WTC11 (cell line): ENCODE results near the gene ZNF625. TPM values are rescaled to one million over a fixed set of nuclear protein-coding genes. Genes with fewer than 3 reads are reported as not detected.
A peak's percentile ranks its signal among the peaks of the same experiment; 100 is the strongest.

Source experiments
- ATAC-seq: fragments of 200-7000 bp; cut with Tn5 transposase; 2 replicates; pipeline ENCODE4 v1.10.0; 2021; ENCODE audit warnings: mild to moderate bottlenecking, moderate library complexity
- CTCF ChIA-PET: fragments of 300-600 bp; sonication (Branson Sonifier 250); formaldehyde crosslinking; loops from one replicate; lab custom pipeline; 2021; ENCODE audit warnings: antibody characterized with exemption; lab: Charles Lee
- POLR2A ChIA-PET: fragments of 350-600 bp; sonication (Branson Sonifier 250); formaldehyde crosslinking; loops from one replicate; lab custom pipeline; 2021; ENCODE audit warnings: antibody characterized with exemption; lab: Charles Lee
- DNase-seq: peaks from one replicate; pipeline ENCODE4 v3.0.0; 2021; ENCODE audit warnings: low spot score
- H3K27ac Mint-ChIP-seq: 2 replicates; pipeline ENCODE4 v1.8.0; 2021; ENCODE audit warnings: mixed read lengths
- H3K27me3 Mint-ChIP-seq: 2 replicates; pipeline ENCODE4 v1.8.0; 2021; ENCODE audit warnings: low read depth, mild to moderate bottlenecking, moderate library complexity, mixed read lengths
- H3K36me3 Mint-ChIP-seq: 2 replicates; pipeline ENCODE4 v1.8.0; 2021; ENCODE audit warnings: mixed read lengths
- H3K4me1 Mint-ChIP-seq: 2 replicates; pipeline ENCODE4 v1.8.0; 2022; ENCODE audit warnings: mixed read lengths
- H3K4me3 Mint-ChIP-seq: 2 replicates; pipeline ENCODE4 v1.8.0; 2021; ENCODE audit warnings: mild to moderate bottlenecking, moderate library complexity, mixed read lengths
- H3K9me3 Mint-ChIP-seq: 2 replicates; pipeline ENCODE4 v1.8.0; 2021; ENCODE audit warnings: mixed read lengths
- CBFB ChIP-seq: sonication (generic); formaldehyde crosslinking; IDR thresholded peaks from 2 replicates; pipeline ENCODE4 v1.8.1; 2022; ENCODE audit warnings: mild to moderate bottlenecking, low read depth, missing genetic modification reagents
- FOXJ3 ChIP-seq: sonication (generic); formaldehyde crosslinking; IDR thresholded peaks from 2 replicates; pipeline ENCODE4 v1.9.0; 2021; ENCODE audit warnings: missing genetic modification reagents, mild to moderate bottlenecking, borderline replicate concordance
- GABPB1 ChIP-seq: sonication (generic); formaldehyde crosslinking; IDR thresholded peaks from 2 replicates; pipeline ENCODE4 v1.8.1; 2023; ENCODE audit warnings: mild to moderate bottlenecking, missing genetic modification reagents
- JAZF1 ChIP-seq: fragments of 250-450 bp; sonication (Bioruptor Pico); IDR thresholded peaks from 2 replicates; pipeline ENCODE4 v1.9.0; 2021; ENCODE audit warnings: moderate library complexity, mild to moderate bottlenecking, inconsistent platforms
- KAT7 ChIP-seq: sonication (generic); formaldehyde crosslinking; IDR thresholded peaks from 2 replicates; pipeline ENCODE4 v1.8.1; 2023; ENCODE audit warnings: missing genetic modification reagents, mild to moderate bottlenecking, borderline replicate concordance
- NFATC4 ChIP-seq: fragments of 250-450 bp; sonication (Bioruptor Pico); IDR thresholded peaks from 2 replicates; pipeline ENCODE4 v1.9.0; 2021; ENCODE audit warnings: mild to moderate bottlenecking
- NFE2L1 ChIP-seq: sonication (generic); formaldehyde crosslinking; IDR thresholded peaks from 2 replicates; pipeline ENCODE4 v1.8.1; 2023; ENCODE audit warnings: missing genetic modification reagents
- SMAD4 ChIP-seq: sonication (generic); formaldehyde crosslinking; IDR thresholded peaks from 2 replicates; pipeline ENCODE4 v1.8.0; 2022; ENCODE audit warnings: mild to moderate bottlenecking, missing genetic modification reagents
- TEAD1 ChIP-seq: sonication (generic); formaldehyde crosslinking; IDR thresholded peaks from 2 replicates; pipeline ENCODE4 v1.8.0; 2022; ENCODE audit warnings: mild to moderate bottlenecking, missing genetic modification reagents
- TP53 ChIP-seq: sonication (generic); formaldehyde crosslinking; IDR thresholded peaks from 2 replicates; pipeline ENCODE4 v1.8.1; 2023; ENCODE audit warnings: mild to moderate bottlenecking, missing genetic modification reagents
- ZNF423 ChIP-seq: fragments of 250-450 bp; sonication (Bioruptor Pico); IDR thresholded peaks from 2 replicates; pipeline ENCODE4 v2.1.2; 2022; ENCODE audit warnings: mild to moderate bottlenecking, moderate library complexity
- total RNA-seq: library from RNA; stranded (reverse); gene quantifications from 3 replicates; pipeline ENCODE4 v1.2.3, GENCODE V29; 2021
- TF ChIP-seq, protein P1 (sequence below): sonication (generic); formaldehyde crosslinking; conservative IDR thresholded peaks from 2 replicates; pipeline ENCODE4 v1.8.1; 2022; ENCODE audit warnings: mild to moderate bottlenecking, missing genetic modification reagents
- TF ChIP-seq, protein P2 (sequence below): fragments of 250-450 bp; sonication (Bioruptor Pico); IDR thresholded peaks from 2 replicates; pipeline ENCODE4 v1.9.0; 2021; ENCODE audit warnings: mild to moderate bottlenecking
- TF ChIP-seq, protein P3 (sequence below): fragments of 250-450 bp; sonication (Bioruptor Pico); conservative IDR thresholded peaks from 2 replicates; pipeline ENCODE4 v1.9.0; 2021; ENCODE audit warnings: mild to moderate bottlenecking
- TF ChIP-seq, protein P4 (sequence below): sonication (generic); formaldehyde crosslinking; IDR thresholded peaks from 2 replicates; pipeline ENCODE4 v1.8.0; 2023; ENCODE audit warnings: missing genetic modification reagents, mild to moderate bottlenecking, borderline replicate concordance
- TF ChIP-seq, protein P5 (sequence below): sonication (generic); formaldehyde crosslinking; IDR thresholded peaks from 2 replicates; pipeline ENCODE4 v1.8.1; 2022; ENCODE audit warnings: low read depth, missing genetic modification reagents, borderline replicate concordance
- TF ChIP-seq, protein P6 (sequence below): sonication (generic); formaldehyde crosslinking; IDR thresholded peaks from 2 replicates; pipeline ENCODE4 v1.8.0; 2023; ENCODE audit warnings: missing genetic modification reagents
- TF ChIP-seq, protein P7 (sequence below): sonication (generic); formaldehyde crosslinking; IDR thresholded peaks from 2 replicates; pipeline ENCODE4 v1.8.0; 2022; ENCODE audit warnings: mild to moderate bottlenecking, missing genetic modification reagents
- TF ChIP-seq, protein P8 (sequence below): sonication (generic); formaldehyde crosslinking; IDR thresholded peaks from 2 replicates; pipeline ENCODE4 v1.8.1; 2023; ENCODE audit warnings: mild to moderate bottlenecking, missing genetic modification reagents, moderate library complexity
- TF ChIP-seq, protein P9 (sequence below): fragments of 250-450 bp; sonication (Bioruptor Pico); IDR thresholded peaks from 2 replicates; pipeline ENCODE4 v1.9.0; 2021; ENCODE audit warnings: moderate library complexity, mild to moderate bottlenecking, inconsistent platforms, borderline replicate concordance

ZNF625 gene
- total RNA-seq, 1 experiment from 2014 or later, result 24.5 TPM

DNA sequence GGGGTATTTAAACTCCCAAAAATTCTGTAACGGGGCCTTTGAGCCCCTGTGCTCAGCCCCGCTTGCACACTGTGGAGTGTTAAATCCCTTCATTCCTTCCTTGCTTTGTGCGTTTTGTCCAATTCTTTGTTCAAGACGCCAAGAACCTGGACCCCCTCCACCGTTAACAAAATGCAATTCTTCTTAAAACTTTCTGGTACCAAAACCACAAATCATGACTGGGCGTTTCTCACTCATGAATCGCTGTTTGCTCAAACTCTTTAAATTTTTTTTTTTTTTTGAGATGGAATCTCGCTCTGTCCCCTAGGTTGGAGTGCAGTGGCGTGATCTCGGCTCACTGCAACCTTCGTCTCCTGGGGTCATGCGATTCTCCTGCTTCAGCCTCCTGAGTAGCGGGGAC is 17.3 kb downstream of the ZNF625 start:
- CTCF ChIA-PET, result interaction anchor here (1.3 to 2.5 kb wide), 13 partner anchors 17 to 341 kb away, joined by 3 to 84 read pairs (median 12); partner anchors contain the start of genes ZNF491, ZNF625, ZNF700 and ZNF763
- DNase-seq (no peak), ATAC-seq (no peak)
- no peaks in the 10 kb centered on the region for H3K27me3 Mint-ChIP-seq
- peaks cover 38% of the 10 kb centered on the region for H3K36me3 Mint-ChIP-seq
- peak overlapping the region; percentile 34; the same call in 1 of the 2 replicates for H3K27ac Mint-ChIP-seq
- TF ChIP-seq, protein P1, sequence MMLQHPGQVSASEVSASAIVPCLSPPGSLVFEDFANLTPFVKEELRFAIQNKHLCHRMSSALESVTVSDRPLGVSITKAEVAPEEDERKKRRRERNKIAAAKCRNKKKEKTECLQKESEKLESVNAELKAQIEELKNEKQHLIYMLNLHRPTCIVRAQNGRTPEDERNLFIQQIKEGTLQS (CRISPR knock-in tag), result no peak
- TF ChIP-seq JAZF1 (CRISPR knock-in tag) (no peak), ZNF423 (no peak), FOXJ3 (CRISPR knock-in tag) (no peak), KAT7 (CRISPR knock-in tag) (no peak)
- TF ChIP-seq, protein P2, sequence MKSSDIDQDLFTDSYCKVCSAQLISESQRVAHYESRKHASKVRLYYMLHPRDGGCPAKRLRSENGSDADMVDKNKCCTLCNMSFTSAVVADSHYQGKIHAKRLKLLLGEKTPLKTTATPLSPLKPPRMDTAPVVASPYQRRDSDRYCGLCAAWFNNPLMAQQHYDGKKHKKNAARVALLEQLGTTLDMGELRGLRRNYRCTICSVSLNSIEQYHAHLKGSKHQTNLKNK, result no peak
- TF ChIP-seq, protein P3, sequence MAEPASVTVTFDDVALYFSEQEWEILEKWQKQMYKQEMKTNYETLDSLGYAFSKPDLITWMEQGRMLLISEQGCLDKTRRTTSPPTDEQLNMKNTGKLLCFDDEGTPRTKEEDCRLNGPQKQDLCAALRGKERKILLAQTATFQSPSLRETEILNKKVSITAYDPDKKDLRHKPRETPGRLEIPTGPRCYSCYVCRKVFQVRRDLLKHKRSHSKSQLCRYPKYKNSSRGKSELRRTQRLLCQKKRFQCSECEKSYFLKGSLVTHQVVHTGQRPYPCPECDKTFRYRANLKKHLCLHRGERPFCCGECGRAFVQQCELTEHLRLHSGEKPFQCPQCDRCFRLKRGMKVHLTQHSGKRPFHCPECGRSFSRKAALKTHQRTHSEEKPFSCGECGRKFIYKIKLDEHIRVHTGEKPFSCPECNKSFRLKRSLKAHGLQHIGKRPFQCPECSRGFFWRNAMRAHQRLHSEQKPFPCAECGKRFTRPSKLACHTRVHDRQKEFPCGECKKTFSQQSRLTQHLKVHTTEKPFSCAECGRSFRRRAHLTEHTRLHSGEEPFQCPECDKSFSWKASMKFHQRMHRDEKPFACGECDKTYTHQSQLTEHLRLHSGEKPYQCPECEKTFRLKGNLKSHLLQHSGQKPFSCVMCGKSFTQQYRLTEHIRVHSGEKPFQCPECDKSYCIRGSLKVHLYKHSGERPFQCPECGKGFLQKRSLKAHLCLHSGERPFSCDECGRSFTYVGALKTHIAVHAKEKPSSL (CRISPR knock-in tag), result no peak
- TF ChIP-seq, protein P4, sequence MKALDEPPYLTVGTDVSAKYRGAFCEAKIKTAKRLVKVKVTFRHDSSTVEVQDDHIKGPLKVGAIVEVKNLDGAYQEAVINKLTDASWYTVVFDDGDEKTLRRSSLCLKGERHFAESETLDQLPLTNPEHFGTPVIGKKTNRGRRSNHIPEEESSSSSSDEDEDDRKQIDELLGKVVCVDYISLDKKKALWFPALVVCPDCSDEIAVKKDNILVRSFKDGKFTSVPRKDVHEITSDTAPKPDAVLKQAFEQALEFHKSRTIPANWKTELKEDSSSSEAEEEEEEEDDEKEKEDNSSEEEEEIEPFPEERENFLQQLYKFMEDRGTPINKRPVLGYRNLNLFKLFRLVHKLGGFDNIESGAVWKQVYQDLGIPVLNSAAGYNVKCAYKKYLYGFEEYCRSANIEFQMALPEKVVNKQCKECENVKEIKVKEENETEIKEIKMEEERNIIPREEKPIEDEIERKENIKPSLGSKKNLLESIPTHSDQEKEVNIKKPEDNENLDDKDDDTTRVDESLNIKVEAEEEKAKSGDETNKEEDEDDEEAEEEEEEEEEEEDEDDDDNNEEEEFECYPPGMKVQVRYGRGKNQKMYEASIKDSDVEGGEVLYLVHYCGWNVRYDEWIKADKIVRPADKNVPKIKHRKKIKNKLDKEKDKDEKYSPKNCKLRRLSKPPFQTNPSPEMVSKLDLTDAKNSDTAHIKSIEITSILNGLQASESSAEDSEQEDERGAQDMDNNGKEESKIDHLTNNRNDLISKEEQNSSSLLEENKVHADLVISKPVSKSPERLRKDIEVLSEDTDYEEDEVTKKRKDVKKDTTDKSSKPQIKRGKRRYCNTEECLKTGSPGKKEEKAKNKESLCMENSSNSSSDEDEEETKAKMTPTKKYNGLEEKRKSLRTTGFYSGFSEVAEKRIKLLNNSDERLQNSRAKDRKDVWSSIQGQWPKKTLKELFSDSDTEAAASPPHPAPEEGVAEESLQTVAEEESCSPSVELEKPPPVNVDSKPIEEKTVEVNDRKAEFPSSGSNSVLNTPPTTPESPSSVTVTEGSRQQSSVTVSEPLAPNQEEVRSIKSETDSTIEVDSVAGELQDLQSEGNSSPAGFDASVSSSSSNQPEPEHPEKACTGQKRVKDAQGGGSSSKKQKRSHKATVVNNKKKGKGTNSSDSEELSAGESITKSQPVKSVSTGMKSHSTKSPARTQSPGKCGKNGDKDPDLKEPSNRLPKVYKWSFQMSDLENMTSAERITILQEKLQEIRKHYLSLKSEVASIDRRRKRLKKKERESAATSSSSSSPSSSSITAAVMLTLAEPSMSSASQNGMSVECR (CRISPR knock-in tag), result no peak
- TF ChIP-seq, protein P5, sequence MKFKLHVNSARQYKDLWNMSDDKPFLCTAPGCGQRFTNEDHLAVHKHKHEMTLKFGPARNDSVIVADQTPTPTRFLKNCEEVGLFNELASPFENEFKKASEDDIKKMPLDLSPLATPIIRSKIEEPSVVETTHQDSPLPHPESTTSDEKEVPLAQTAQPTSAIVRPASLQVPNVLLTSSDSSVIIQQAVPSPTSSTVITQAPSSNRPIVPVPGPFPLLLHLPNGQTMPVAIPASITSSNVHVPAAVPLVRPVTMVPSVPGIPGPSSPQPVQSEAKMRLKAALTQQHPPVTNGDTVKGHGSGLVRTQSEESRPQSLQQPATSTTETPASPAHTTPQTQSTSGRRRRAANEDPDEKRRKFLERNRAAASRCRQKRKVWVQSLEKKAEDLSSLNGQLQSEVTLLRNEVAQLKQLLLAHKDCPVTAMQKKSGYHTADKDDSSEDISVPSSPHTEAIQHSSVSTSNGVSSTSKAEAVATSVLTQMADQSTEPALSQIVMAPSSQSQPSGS, result no peak
- TF ChIP-seq, protein P6, sequence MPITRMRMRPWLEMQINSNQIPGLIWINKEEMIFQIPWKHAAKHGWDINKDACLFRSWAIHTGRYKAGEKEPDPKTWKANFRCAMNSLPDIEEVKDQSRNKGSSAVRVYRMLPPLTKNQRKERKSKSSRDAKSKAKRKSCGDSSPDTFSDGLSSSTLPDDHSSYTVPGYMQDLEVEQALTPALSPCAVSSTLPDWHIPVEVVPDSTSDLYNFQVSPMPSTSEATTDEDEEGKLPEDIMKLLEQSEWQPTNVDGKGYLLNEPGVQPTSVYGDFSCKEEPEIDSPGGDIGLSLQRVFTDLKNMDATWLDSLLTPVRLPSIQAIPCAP (CRISPR knock-in tag), result no peak
- POLR2A ChIA-PET, result interaction anchor here (1.7 to 2.5 kb wide), 5 partner anchors 48 to 215 kb away, joined by 4 to 17 read pairs (median 8); partner anchors contain the start of genes ZNF700, ZNF763 and ZNF878
- H3K9me3 Mint-ChIP-seq, result peaks cover 10% of the 10 kb centered on the region
- H3K4me1 Mint-ChIP-seq, result peaks cover 30% of the 10 kb centered on the region
- H3K4me3 Mint-ChIP-seq, result peak overlapping the region; percentile 94

DNA sequence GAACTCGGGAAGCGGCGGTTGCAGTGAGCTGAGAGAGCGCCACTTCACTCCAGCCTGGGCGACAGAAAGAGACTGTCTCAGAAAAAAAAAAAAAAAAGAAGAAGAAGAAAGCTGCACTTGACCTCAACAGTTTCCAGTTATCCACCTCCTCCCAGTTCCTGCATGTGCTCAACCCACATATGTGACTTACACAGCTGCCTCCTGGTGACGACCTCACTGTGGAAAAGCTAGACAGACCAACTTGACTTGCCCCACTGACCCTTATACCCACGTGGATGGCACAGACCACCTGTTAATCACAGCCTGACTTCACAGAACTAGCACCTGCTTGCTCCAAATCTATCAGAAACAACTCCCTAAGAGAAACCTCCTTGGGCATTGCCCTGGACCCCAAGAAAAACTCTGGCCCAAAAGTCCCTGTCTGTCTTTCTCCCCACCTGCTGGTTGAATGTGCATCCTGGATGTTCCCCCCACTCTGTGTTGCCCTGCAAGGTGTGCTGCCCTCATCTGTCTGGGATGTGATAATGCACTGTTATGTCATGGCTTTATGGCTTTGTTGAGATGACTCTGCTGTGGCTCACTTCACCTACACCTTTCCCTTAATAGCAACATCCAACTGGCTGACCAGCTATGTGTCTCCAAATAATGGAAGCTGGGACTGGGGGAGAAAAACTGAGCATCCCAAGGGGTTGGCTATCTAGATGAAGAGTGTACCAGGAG is 19.2 kb downstream of the ZNF625 start:
- ChIA-PET CTCF (interaction anchor here (0.9 to 3.7 kb wide), 6 partner anchors 10 to 214 kb away, joined by 3 to 21 read pairs (median 5); partner anchors contain the start of genes ZNF763 and ZNF878), POLR2A (interaction anchor here (0.7 kb wide), 2 partner anchors 41 to 146 kb away, joined by 4 to 6 read pairs; no protein-coding TSS in a partner anchor)
- Mint-ChIP-seq H3K27me3 (peaks cover 7% of the 10 kb centered on the region), H3K9me3 (peaks cover 26% of the 10 kb centered on the region), H3K4me3 (peak overlapping the region; percentile 50), H3K4me1 (peaks cover 30% of the 10 kb centered on the region), H3K36me3 (peaks cover 52% of the 10 kb centered on the region), H3K27ac (peak overlapping the region; percentile 62)
- DNase-seq (peak; percentile 15), ATAC-seq (no peak)
- no peak for TF ChIP-seq GABPB1 (CRISPR knock-in tag)
- TF ChIP-seq, protein P1 (CRISPR knock-in tag), result no peak
- TF ChIP-seq NFATC4 (CRISPR knock-in tag), result no peak
- TF ChIP-seq TEAD1 (CRISPR knock-in tag), result no peak
- TF ChIP-seq, protein P7, sequence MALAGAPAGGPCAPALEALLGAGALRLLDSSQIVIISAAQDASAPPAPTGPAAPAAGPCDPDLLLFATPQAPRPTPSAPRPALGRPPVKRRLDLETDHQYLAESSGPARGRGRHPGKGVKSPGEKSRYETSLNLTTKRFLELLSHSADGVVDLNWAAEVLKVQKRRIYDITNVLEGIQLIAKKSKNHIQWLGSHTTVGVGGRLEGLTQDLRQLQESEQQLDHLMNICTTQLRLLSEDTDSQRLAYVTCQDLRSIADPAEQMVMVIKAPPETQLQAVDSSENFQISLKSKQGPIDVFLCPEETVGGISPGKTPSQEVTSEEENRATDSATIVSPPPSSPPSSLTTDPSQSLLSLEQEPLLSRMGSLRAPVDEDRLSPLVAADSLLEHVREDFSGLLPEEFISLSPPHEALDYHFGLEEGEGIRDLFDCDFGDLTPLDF, result no peak
- TF ChIP-seq, protein P8, sequence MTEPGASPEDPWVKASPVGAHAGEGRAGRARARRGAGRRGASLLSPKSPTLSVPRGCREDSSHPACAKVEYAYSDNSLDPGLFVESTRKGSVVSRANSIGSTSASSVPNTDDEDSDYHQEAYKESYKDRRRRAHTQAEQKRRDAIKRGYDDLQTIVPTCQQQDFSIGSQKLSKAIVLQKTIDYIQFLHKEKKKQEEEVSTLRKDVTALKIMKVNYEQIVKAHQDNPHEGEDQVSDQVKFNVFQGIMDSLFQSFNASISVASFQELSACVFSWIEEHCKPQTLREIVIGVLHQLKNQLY, result no peak
- no peak for TF ChIP-seq NFE2L1 (CRISPR knock-in tag)
- TF ChIP-seq, protein P9, sequence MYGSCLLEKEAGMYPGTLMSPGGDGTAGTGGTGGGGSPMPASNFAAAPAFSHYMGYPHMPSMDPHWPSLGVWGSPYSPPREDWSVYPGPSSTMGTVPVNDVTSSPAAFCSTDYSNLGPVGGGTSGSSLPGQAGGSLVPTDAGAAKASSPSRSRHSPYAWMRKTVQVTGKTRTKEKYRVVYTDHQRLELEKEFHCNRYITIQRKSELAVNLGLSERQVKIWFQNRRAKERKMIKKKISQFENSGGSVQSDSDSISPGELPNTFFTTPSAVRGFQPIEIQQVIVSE (CRISPR knock-in tag), result no peak
- no peak for TF ChIP-seq CBFB (CRISPR knock-in tag)
- TF ChIP-seq FOXJ3 (CRISPR knock-in tag), result no peak
- TF ChIP-seq TP53 (CRISPR knock-in tag), result no peak
- no peak for TF ChIP-seq SMAD4 (CRISPR knock-in tag)
